Heart right ventricle (tissue), 16 donors: ENCODE results near the gene DSP. TPM values are rescaled to one million over a fixed set of nuclear protein-coding genes. Genes with fewer than 3 reads are reported as not detected.

Experiments used
- ATAC-seq, 8 donors: fragments of 200-7000 bp; cut with Tn5 transposase; one replicate each; pipeline ENCODE4 v1.9.1; 2020; ENCODE audit warnings: mild to moderate bottlenecking in 8 of 8, moderate library complexity in 8 of 8, moderate number of reproducible peaks in 1 of 8
- DNase-seq, 2 donors: peaks; one replicate each; pipeline ENCODE4 v3.0.0-alpha.2; 2020
- H3K27ac ChIP-seq, 10 donors: fragments of 200-600 bp; sonication (generic) in 2 of 10; one replicate each; pipeline versions ENCODE4 v1.5.0 to v1.8.0; 2020 to 2022; ENCODE audit warnings: mild to moderate bottlenecking in 3 of 10
- H3K27me3 ChIP-seq, 7 donors: fragments of 200-600 bp; one replicate each; pipeline ENCODE4 v1.8.0; 2021 to 2022; ENCODE audit warnings: mild to moderate bottlenecking in 2 of 7
- H3K36me3 ChIP-seq, 9 donors: fragments of 200-600 bp; sonication (generic) in 1 of 9; one replicate each; pipeline versions ENCODE4 v1.5.0 to v1.8.0; 2020 to 2022; ENCODE audit warnings: mild to moderate bottlenecking in 2 of 9
- H3K4me1 ChIP-seq, 9 donors: fragments of 200-600 bp; sonication (generic) in 1 of 9; one replicate each; pipeline versions ENCODE4 v1.5.0 to v1.8.0; 2020 to 2022; ENCODE audit warnings: mild to moderate bottlenecking in 4 of 9
- H3K4me3 ChIP-seq, 10 donors: fragments of 200-600 bp; sonication (generic) in 2 of 10; one replicate each; pipeline versions ENCODE4 v1.5.0 to v1.8.0; 2020 to 2022; ENCODE audit warnings: mild to moderate bottlenecking in 7 of 10, moderate library complexity in 2 of 10
- H3K9me3 ChIP-seq, 11 donors: fragments of 200-600 bp in 10 of 11; sonication (generic) in 2 of 11; one replicate each; pipeline versions ENCODE4 v1.5.0 to v1.8.0; 2013 to 2022; ENCODE audit warnings: mild to moderate bottlenecking in 2 of 11, control low read depth in 1 of 11, moderate library complexity in 1 of 11
- WGBS, 2 donors: extraction: QIAGEN DNeasy Blood & Tissue Kit; methylation state at CpG; one replicate each; pipeline ENCODE4 v1.1.7; 2013; ENCODE audit warnings: inconsistent platforms in 1 of 2; 5-methylcytosine and 5-hydroxymethylcytosine counted together
- intact Hi-C, 10 donors: fragments of 100-400 bp; cut with DNase I; formaldehyde crosslinking; loops; one replicate each; pipeline versions ENCODE4 v1.11.1 to v1.14.2; 2022
- polyA plus RNA-seq, 2 donors: library from polyadenylated mRNA; stranded (reverse); fragments of 200-250 nt; gene quantifications; one replicate each; pipeline ENCODE4 v1.2.3, GENCODE V29; 2013
- total RNA-seq, 10 donors: library from RNA; stranded (reverse); fragmentation: NEBNext Ultra II Directional in 3 of 10; extraction: Animal tissue kit (Norgen Biotek cat#: 25700) in 3 of 10; gene quantifications; one replicate each; pipeline versions ENCODE4 v1.2.1 to v1.2.4, GENCODE V29; 2021 to 2023
- TF ChIP-seq, protein P1 (sequence below), 9 donors: fragments of 200-600 bp; sonication (generic) in 2 of 9; IDR thresholded peaks; one replicate each; pipeline versions ENCODE4 v1.5.0 to v1.8.0; 2021 to 2022; ENCODE audit warnings: antibody characterized with exemption in 9 of 9, mild to moderate bottlenecking in 5 of 9, moderate library complexity in 1 of 9
- donor health status: Arrhythmogenic right ventricular cardiomyopathy.
- donor health status: ischemic (EF 13 %, LVEDD 7.1; RV severe dilation, severe dysfunction).
- donor health status: healthy with polysubstance abuse.
- donor health status: DM: no; HTN: yes; CAD: no.
- donor health status: DM: no; HTN: no; CAD: no.
- donor health status: ischemic (EF 25% LVEDD 6.9; RV normal size, moderate dysfunction).
- donor health status: ischemic (EF 25% LVEDD 5.7; RV mildly dilated, moderate dysfunction).
- donor health status: healthy.
- donor health status: DM: yes; HTN: yes; CAD: no.
- donor health status: Ischemic cardiomyopathy.
- donor health status: ischemic (EF 35%, LVEDD 5.7; RV mildly dilated, moderate dysfunction).
- donor health status: nonischemic (EF 11% LVEDD 7.7; RV severe dilation, severe dysfunction).
- donor health status: DM: yes; HTN: yes; CAD: no.
- donor health status: PGD.
- donor health status: ischemic (EF 29% LVEDD 5.4; RV normal size, mild dysfunction).
- donor health status: nonischemic (EF 23%, LVEDD 6.1; RV moderate dilation, normal function).

The DSP gene
- total and polyA plus RNA-seq, 12 donors = 56.5 to 471 (median 355) TPM

GRCh38 chr6:7578931-7579330 is 37.5 kb downstream of the DSP start:
- no peak overlapping the region for H3K4me3 ChIP-seq
- H3K9me3 ChIP-seq = no peaks in the 10 kb centered on the region
- intact Hi-C loops = no loop called here
- ATAC-seq (no peak), DNase-seq (no peak)
- peaks cover 0 to 18% (median 6%) of the 10 kb centered on the region in 7 donors for H3K27me3 ChIP-seq
- H3K36me3 ChIP-seq = peaks cover 0 to 93% (median 0%) of the 10 kb centered on the region in 9 donors
- no peak overlapping the region for H3K27ac ChIP-seq
- TF ChIP-seq, protein P1, sequence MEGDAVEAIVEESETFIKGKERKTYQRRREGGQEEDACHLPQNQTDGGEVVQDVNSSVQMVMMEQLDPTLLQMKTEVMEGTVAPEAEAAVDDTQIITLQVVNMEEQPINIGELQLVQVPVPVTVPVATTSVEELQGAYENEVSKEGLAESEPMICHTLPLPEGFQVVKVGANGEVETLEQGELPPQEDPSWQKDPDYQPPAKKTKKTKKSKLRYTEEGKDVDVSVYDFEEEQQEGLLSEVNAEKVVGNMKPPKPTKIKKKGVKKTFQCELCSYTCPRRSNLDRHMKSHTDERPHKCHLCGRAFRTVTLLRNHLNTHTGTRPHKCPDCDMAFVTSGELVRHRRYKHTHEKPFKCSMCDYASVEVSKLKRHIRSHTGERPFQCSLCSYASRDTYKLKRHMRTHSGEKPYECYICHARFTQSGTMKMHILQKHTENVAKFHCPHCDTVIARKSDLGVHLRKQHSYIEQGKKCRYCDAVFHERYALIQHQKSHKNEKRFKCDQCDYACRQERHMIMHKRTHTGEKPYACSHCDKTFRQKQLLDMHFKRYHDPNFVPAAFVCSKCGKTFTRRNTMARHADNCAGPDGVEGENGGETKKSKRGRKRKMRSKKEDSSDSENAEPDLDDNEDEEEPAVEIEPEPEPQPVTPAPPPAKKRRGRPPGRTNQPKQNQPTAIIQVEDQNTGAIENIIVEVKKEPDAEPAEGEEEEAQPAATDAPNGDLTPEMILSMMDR (IDR thresholded peaks at IDR 0.05) = no peak
- 85 to 93% methylated on average over 2 of the region's 2 CpGs for WGBS, 2 donors
- H3K4me1 ChIP-seq = no peaks in the 10 kb centered on the region

- TF ChIP-seq, protein P1 (IDR thresholded peaks at IDR 0.05) = no peak
- intact Hi-C loops = loop anchor here in 2 of 10 donors (10.0 kb wide), 2 partner anchors 155 to 175 kb away; no protein-coding TSS in a partner anchor
- DNase-seq = no peak
- H3K27me3 ChIP-seq = peaks cover 0 to 18% (median 6%) of the 10 kb centered on the region in 7 donors
- no peak for ATAC-seq
- H3K4me1 ChIP-seq = no peaks in the 10 kb centered on the region
- no peak overlapping the region for H3K27ac ChIP-seq
- no peak overlapping the region for H3K4me3 ChIP-seq
- 92 to 95% methylated on average over 9 of the region's 9 CpGs for WGBS, 2 donors
- no peaks in the 10 kb centered on the region for H3K9me3 ChIP-seq
- peaks cover 0 to 94% (median 0%) of the 10 kb centered on the region in 9 donors for H3K36me3 ChIP-seq
Measured at GRCh38 chr6:7579851-7580250, 38.4 kb downstream of the DSP start.

GRCh38 chr6:7580537-7580926 is 39.1 kb downstream of the DSP start:
- Histone ChIP-seq H3K27ac (no peak overlapping the region), H3K4me3 (no peak overlapping the region), H3K9me3 (no peaks in the 10 kb centered on the region), H3K27me3 (peaks cover 0 to 18% (median 6%) of the 10 kb centered on the region in 7 donors), H3K36me3 (peaks cover 0 to 94% (median 0%) of the 10 kb centered on the region in 9 donors), H3K4me1 (no peaks in the 10 kb centered on the region)
- 84% methylated on average over 13 of the region's 13 CpGs for WGBS, 2 donors
- intact Hi-C loops = loop anchor here in 2 of 10 donors (10.0 kb wide), 2 partner anchors 156 to 176 kb away; no protein-coding TSS in a partner anchor
- ATAC-seq (peak in 1 of 8 donors; percentile 17), DNase-seq (no peak)
- TF ChIP-seq, protein P1 (IDR thresholded peaks at IDR 0.05) = no peak

DNA sequence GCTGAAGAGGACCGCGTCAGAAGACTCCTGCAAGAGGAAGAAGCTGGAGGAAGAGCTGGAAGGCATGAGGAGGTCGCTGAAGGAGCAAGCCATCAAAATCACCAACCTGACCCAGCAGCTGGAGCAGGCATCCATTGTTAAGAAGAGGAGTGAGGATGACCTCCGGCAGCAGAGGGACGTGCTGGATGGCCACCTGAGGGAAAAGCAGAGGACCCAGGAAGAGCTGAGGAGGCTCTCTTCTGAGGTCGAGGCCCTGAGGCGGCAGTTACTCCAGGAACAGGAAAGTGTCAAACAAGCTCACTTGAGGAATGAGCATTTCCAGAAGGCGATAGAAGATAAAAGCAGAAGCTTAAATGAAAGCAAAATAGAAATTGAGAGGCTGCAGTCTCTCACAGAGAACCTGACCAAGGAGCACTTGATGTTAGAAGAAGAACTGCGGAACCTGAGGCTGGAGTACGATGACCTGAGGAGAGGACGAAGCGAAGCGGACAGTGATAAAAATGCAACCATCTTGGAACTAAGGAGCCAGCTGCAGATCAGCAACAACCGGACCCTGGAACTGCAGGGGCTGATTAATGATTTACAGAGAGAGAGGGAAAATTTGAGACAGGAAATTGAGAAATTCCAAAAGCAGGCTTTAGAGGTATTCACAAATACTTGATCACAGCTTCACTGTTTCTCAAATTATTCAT is 39.6 kb downstream of the DSP start:
- no peak overlapping the region for H3K4me3 ChIP-seq
- TF ChIP-seq, protein P1 (IDR thresholded peaks at IDR 0.05) = no peak
- DNase-seq (no peak), ATAC-seq (no peak)
- intact Hi-C loops = loop anchor here in 2 of 10 donors (10.0 kb wide), 2 partner anchors 156 to 176 kb away; no protein-coding TSS in a partner anchor
- H3K27me3 ChIP-seq = peaks cover 0 to 18% (median 6%) of the 10 kb centered on the region in 7 donors
- WGBS, 2 donors = 81 to 85% methylated on average over 14 of the region's 14 CpGs
- H3K9me3 ChIP-seq = no peaks in the 10 kb centered on the region
- H3K36me3 ChIP-seq = peaks cover 0 to 90% (median 0%) of the 10 kb centered on the region in 9 donors
- no peaks in the 10 kb centered on the region for H3K4me1 ChIP-seq
- no peak overlapping the region for H3K27ac ChIP-seq
